ENCODE results near the gene SLC6A9.

DNA sequence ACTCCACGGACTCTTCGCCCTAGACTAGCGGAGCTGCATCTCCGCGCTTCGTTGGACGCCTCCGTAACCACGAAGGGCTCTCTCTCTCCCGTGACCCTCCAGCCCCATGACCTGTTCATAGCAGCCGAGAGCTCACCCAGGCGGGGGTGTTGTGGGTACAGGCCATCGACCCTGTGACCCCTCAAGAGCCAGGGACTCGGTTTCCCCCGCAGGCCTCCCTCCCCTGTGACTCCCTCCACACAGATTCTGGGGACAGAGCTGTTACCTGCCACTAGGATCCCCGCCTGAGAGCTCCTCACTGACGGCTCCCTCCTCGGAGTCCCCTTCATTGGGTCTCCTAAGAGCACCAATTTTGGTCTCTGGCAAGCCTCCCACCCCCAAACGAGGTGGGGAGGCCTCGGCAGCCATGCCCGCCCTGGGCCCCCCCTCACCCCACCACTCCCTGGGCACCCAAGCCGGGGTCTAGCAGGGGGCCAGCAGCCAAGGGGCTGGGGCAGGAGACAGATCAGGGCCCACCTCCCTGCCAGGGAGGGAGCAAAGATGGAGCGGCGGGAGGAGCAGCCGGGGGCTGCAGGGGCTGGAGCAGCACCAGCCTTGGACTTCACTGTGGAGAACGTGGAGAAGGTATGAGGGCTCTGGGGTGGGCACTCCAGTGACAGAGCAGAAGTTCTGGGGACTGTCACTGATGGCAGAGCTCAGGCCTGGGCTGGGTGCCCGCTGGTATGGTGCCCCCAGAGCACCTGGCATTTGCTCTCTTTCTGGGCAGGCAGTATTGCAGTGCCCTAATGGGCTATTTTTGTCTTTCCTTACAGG is 84.0 kb downstream of the SLC6A9 start:
- no peak for TF ChIP-seq CTCF (IDR thresholded peaks at IDR 0.05; ENCODE audit: insufficient read depth, low read length, poor library complexity, severe bottlenecking)
- TF ChIP-seq EZH2phosphoT487 (conservative IDR thresholded peaks at IDR 0.05; ENCODE audit: low read length) = no peak

Measured in SU-DHL-6 (cell line).